ENCODE measurements around the gene PROK2. TPM values are rescaled to one million over a fixed set of nuclear protein-coding genes. Genes with fewer than 3 reads are reported as not detected.

PROK2 gene
- total and polyA plus RNA-seq, 10 of the 15 experiments (the other 5 are each of a cell fraction or from before 2014, with no cell fraction given) = not detected

DNA sequence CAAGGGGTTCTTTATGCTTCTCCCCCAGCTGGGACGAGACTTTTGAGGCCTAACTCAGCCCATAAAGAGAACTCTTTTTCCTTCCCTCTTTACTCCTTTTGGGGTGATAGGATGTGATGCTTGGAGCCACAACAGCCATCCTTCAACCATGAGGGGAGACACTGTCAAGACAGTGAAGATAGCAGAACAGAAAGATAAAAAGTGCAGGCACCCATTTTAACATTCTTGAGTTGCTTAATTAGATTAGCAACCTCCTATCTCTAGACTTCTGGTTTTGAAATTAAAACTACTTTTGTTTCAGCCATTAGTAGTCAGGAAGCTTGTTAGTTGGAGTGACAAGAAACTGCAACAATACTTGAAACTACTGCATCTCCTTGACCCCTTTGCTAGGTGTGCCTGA, 24.8 kb downstream of the PROK2 start:
- no peak overlapping the region for H3K27ac ChIP-seq (ENCODE audit: control insufficient read depth, insufficient read depth)
- no peaks in the 10 kb centered on the region for H3K4me1 ChIP-seq (ENCODE audit: control insufficient read depth, insufficient read depth, low read length)
- H3K27me3 ChIP-seq (replicated peaks in 1 of 2; ENCODE audit: control insufficient read depth in 2 of 2, insufficient read depth in 2 of 2, low read length in 1 of 2) = peaks cover under 1 to 8% of the 10 kb centered on the region in 2 experiments; a peak in 2 of 4 replicates
- FAIRE-seq (no peak), ATAC-seq (no peak), DNase-seq (ENCODE audit: low read depth, low spot score) (no peak)
- no peak overlapping the region for H3K4me2 ChIP-seq (ENCODE audit: control insufficient read depth, insufficient read depth)
- ChIA-PET SMC1A (ENCODE audit: uncharacterized antibody, unreplicated experiment) (no interaction called here), CTCF (no interaction called here), POLR2A (no interaction called here), RAD21 (ENCODE audit: unreplicated experiment) (no interaction called here)
- H3K9me3 ChIP-seq (replicated peaks; ENCODE audit: control insufficient read depth, insufficient read depth, low read length) = no peaks in the 10 kb centered on the region
- no peaks in the 10 kb centered on the region for H3K79me2 ChIP-seq (ENCODE audit: control insufficient read depth, insufficient read depth, low read length)
- H4K20me1 ChIP-seq (ENCODE audit: control insufficient read depth, insufficient read depth) = no peaks in the 10 kb centered on the region
- intact Hi-C loops (cut with micrococcal nuclease; ENCODE audit: unreplicated experiment) (no loop called here), in situ Hi-C loops (cut with MboI) (no loop called here)
- H3K9ac ChIP-seq (ENCODE audit: control insufficient read depth, insufficient read depth, low read length) = no peak overlapping the region
- H3K36me3 ChIP-seq (ENCODE audit: control insufficient read depth in 2 of 2, insufficient read depth in 2 of 2, low read length in 1 of 2) = no peaks in the 10 kb centered on the region
- H3K4me3 ChIP-seq = no peak overlapping the region
- 8% methylated on average over 1 of the region's 1 CpG for WGBS (ENCODE audit: insufficient coverage, insufficient replicate concordance, low lambda C conversion rate, missing lambda C conversion rate)
- TF ChIP-seq ZNF24 (IDR thresholded peaks at IDR 0.05) (no peak), RB1 (IDR thresholded peaks at IDR 0.05; ENCODE audit: borderline replicate concordance) (no peak), DPF2 (IDR thresholded peaks at IDR 0.05) (no peak), TCF7 (IDR thresholded peaks at IDR 0.05; ENCODE audit: borderline replicate concordance) (no peak)
- TF ChIP-seq, protein P1, sequence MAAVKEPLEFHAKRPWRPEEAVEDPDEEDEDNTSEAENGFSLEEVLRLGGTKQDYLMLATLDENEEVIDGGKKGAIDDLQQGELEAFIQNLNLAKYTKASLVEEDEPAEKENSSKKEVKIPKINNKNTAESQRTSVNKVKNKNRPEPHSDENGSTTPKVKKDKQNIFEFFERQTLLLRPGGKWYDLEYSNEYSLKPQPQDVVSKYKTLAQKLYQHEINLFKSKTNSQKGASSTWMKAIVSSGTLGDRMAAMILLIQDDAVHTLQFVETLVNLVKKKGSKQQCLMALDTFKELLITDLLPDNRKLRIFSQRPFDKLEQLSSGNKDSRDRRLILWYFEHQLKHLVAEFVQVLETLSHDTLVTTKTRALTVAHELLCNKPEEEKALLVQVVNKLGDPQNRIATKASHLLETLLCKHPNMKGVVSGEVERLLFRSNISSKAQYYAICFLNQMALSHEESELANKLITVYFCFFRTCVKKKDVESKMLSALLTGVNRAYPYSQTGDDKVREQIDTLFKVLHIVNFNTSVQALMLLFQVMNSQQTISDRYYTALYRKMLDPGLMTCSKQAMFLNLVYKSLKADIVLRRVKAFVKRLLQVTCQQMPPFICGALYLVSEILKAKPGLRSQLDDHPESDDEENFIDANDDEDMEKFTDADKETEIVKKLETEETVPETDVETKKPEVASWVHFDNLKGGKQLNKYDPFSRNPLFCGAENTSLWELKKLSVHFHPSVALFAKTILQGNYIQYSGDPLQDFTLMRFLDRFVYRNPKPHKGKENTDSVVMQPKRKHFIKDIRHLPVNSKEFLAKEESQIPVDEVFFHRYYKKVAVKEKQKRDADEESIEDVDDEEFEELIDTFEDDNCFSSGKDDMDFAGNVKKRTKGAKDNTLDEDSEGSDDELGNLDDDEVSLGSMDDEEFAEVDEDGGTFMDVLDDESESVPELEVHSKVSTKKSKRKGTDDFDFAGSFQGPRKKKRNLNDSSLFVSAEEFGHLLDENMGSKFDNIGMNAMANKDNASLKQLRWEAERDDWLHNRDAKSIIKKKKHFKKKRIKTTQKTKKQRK (IDR thresholded peaks at IDR 0.05; ENCODE audit: low read depth, low read length) = no peak
- H2AFZ ChIP-seq (ENCODE audit: control insufficient read depth, low read depth, low read length) = no peak overlapping the region
- no TSS peak for BruUV-seq (replicated peaks)

DNA sequence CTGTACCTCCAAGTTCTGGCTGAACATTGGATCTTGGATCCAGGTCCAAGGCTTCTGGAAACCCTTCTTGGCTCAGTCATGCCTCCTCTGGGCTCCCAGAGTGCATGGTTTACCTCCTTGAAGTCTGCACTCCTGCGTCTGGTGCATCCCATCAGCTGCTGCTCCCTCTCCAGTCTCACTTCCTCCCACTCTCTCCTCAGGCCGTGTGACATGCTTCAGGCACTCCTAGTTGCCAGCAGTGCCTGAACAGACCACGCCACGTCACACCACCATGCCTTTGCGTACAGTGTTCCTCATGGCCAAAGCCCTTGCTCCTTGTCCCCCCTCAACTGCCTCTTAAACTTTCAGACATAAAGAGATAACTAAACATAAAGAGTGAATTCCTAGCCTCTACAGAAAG, 25.5 kb downstream of the PROK2 start:
- ATAC-seq = no peak
- POLR2A ChIA-PET = no interaction called here
- in situ Hi-C loops (cut with MboI) (no loop called here), intact Hi-C loops (cut with micrococcal nuclease; ENCODE audit: unreplicated experiment) (no loop called here)
- Histone ChIP-seq H3K4me1 (ENCODE audit: control insufficient read depth, insufficient read depth, low read length) (no peaks in the 10 kb centered on the region), H3K36me3 (ENCODE audit: control insufficient read depth in 2 of 2, insufficient read depth in 2 of 2, low read length in 1 of 2) (no peaks in the 10 kb centered on the region), H2AFZ (ENCODE audit: control insufficient read depth, low read depth, low read length) (no peak overlapping the region), H3K4me2 (ENCODE audit: control insufficient read depth, insufficient read depth) (no peak overlapping the region), H3K27me3 (replicated peaks in 1 of 2; ENCODE audit: control insufficient read depth in 2 of 2, insufficient read depth in 2 of 2, low read length in 1 of 2) (peaks cover 4 to 8% of the 10 kb centered on the region in 2 experiments; a peak in 2 of 4 replicates), H3K4me3 (no peak overlapping the region), H3K9ac (ENCODE audit: control insufficient read depth, insufficient read depth, low read length) (no peak overlapping the region), H3K9me3 (replicated peaks; ENCODE audit: control insufficient read depth, insufficient read depth, low read length) (no peaks in the 10 kb centered on the region), H3K27ac (ENCODE audit: control insufficient read depth, insufficient read depth) (no peak overlapping the region), H4K20me1 (ENCODE audit: control insufficient read depth, insufficient read depth) (no peaks in the 10 kb centered on the region), H3K79me2 (ENCODE audit: control insufficient read depth, insufficient read depth, low read length) (no peaks in the 10 kb centered on the region)
- no TSS peak for BruUV-seq (replicated peaks)
- CTCF ChIA-PET = no interaction called here
- no peak for DNase-seq (ENCODE audit: low read depth, low spot score)
- FAIRE-seq = no peak
- 30% methylated on average over 5 of the region's 5 CpGs for WGBS (ENCODE audit: insufficient coverage, insufficient replicate concordance, low lambda C conversion rate, missing lambda C conversion rate)
- SMC1A ChIA-PET (ENCODE audit: uncharacterized antibody, unreplicated experiment) = no interaction called here
- RAD21 ChIA-PET (ENCODE audit: unreplicated experiment) = no interaction called here
- TF ChIP-seq, protein P1 (IDR thresholded peaks at IDR 0.05; ENCODE audit: low read depth, low read length) = no peak
- TF ChIP-seq BHLHE40 (IDR thresholded peaks at IDR 0.05; ENCODE audit: borderline replicate concordance in 1 of 2, low read depth in 2 of 2, low read length in 1 of 2) = no peak
- TF ChIP-seq NFIC (IDR thresholded peaks at IDR 0.05; ENCODE audit: low read depth, low read length) = no peak
- TF ChIP-seq CEBPB (IDR thresholded peaks at IDR 0.05; ENCODE audit: borderline replicate concordance in 1 of 2, low read depth in 2 of 2, low read length in 2 of 2) = no peak
- no peak for TF ChIP-seq CBX3 (IDR thresholded peaks at IDR 0.05; ENCODE audit: borderline replicate concordance, low read depth)
